Mammary epithelial cell (primary cell): ENCODE data around the gene KCNIP3.

ENCODE experiments used
- EZH2 ChIP-seq: IDR thresholded peaks from 2 replicates; pipeline ENCODE4 v1.6.1; 2012; ENCODE audit warnings: low read length, inconsistent platforms, borderline replicate concordance
- TF ChIP-seq, protein P1 (sequence below), 2 donors: IDR thresholded peaks in 1 of 2; conservative IDR thresholded peaks in 1 of 2; 2 replicates each; pipeline ENCODE4 v1.5.1; 2011 to 2012; ENCODE audit warnings: inconsistent platforms in 2 of 2, low read length in 2 of 2, mild to moderate bottlenecking in 2 of 2, control low read depth in 1 of 2, low read depth in 1 of 2; ENCODE audit not compliant: insufficient read depth in 1 of 2; ENCODE audit errors: extremely low read depth in 1 of 2

DNA sequence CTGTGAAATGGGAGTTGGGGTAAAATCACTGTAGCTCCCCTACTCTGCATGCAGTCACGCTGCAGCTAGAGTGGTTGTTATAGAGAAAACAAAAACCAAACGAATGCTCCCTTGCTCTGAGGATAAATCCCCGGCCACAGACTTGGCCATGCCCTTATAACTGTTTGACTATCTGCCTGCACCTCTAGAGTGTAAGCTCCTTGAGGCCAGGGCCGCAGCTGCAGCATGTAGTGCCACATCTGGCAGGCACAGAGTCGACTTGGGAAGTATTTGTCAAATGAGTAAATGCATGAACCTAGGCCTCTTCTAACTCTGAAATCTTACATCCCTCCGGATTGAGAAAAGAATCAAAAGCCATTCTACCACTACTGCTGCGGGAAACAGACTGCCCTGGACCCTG, 35.9 kb downstream of the KCNIP3 start:
- TF ChIP-seq, protein P1, sequence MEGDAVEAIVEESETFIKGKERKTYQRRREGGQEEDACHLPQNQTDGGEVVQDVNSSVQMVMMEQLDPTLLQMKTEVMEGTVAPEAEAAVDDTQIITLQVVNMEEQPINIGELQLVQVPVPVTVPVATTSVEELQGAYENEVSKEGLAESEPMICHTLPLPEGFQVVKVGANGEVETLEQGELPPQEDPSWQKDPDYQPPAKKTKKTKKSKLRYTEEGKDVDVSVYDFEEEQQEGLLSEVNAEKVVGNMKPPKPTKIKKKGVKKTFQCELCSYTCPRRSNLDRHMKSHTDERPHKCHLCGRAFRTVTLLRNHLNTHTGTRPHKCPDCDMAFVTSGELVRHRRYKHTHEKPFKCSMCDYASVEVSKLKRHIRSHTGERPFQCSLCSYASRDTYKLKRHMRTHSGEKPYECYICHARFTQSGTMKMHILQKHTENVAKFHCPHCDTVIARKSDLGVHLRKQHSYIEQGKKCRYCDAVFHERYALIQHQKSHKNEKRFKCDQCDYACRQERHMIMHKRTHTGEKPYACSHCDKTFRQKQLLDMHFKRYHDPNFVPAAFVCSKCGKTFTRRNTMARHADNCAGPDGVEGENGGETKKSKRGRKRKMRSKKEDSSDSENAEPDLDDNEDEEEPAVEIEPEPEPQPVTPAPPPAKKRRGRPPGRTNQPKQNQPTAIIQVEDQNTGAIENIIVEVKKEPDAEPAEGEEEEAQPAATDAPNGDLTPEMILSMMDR (conservative IDR thresholded peaks at IDR 0.05 in 1 of 2, IDR thresholded peaks at IDR 0.05 in 1 of 2; ENCODE audit: extremely low read depth in 1 of 2, insufficient read depth in 1 of 2, low read depth in 1 of 2, low read length in 2 of 2) = no peak
- no peak for TF ChIP-seq EZH2
